ENCODE data around the gene MSLN. TPM values are rescaled to one million over a fixed set of nuclear protein-coding genes. Genes with fewer than 3 reads are reported as not detected.
"Not testable (repeated sequence)": the region's sequence is repeated elsewhere in the genome, so short reads cannot be mapped to it uniquely, and the experiment has no call there.

MSLN gene
- 0.77 and 0.81 TPM in 2 replicates for total RNA-seq (ENCODE audit: low replicate concordance)
- long read RNA-seq, partial matches to known transcripts: 0 of 1 reads
- long read RNA-seq, other reads (novel, unspliced or antisense): 0 of 1 reads

DNA sequence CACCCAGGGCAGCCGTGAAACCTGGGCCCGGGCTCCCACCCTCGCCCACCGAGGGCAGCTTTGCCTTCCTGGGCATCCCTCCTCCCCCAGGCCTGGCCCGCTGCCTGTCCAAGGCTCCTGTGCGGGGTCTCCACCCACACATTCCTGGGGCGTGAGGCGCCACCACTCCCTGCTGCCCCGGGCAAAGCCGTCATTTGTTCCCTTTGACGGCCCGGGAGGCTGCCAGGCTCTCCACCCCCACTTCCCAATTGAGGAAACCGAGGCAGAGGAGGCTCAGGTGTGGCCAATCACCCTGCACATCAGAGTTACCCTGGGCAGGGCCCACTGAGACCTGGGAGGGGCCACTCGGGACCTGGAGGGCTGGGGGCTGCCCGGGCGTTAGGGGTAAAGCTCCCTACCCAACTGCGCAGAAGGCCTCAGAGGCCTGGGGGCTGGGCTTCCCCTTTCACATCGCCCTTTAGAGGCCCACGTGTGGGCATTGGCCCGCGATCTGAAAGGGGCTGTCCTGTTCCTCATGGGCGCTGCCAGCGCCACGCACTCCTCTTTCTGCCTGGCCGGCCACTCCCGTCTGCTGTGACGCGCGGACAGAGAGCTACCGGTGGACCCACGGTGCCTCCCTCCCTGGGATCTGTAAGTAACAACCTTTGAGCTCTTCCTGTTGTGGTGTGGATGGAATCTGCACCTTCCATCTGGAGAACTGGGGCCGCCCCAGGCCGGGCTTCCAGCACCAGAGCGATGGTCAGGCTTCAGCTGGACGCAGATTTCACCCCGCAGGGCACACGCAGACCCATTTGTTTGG, at the start of gene MSLN:
MSLN (plus strand) TSS at position 190 of the 799 bp plus-strand sequence. CDS start 1,947 bp downstream, outside the sequence.
- Mint-ChIP-seq H3K4me3 (peak within 1 kb of the TSS; percentile 75), H3K27me3 (peaks cover 7% of the 10 kb centered on the region), H3K36me3 (no peaks in the 10 kb centered on the region), H3K4me1 (ENCODE audit: unreplicated experiment) (peaks cover 6% of the 10 kb centered on the region), H3K9me3 (no peaks in the 10 kb centered on the region), H3K27ac (peak within 1 kb of the TSS; percentile 95)
- DNase-seq (ENCODE audit: extremely low spot score, unreplicated experiment): peak; percentile 71
- TF ChIP-seq, protein P1, sequence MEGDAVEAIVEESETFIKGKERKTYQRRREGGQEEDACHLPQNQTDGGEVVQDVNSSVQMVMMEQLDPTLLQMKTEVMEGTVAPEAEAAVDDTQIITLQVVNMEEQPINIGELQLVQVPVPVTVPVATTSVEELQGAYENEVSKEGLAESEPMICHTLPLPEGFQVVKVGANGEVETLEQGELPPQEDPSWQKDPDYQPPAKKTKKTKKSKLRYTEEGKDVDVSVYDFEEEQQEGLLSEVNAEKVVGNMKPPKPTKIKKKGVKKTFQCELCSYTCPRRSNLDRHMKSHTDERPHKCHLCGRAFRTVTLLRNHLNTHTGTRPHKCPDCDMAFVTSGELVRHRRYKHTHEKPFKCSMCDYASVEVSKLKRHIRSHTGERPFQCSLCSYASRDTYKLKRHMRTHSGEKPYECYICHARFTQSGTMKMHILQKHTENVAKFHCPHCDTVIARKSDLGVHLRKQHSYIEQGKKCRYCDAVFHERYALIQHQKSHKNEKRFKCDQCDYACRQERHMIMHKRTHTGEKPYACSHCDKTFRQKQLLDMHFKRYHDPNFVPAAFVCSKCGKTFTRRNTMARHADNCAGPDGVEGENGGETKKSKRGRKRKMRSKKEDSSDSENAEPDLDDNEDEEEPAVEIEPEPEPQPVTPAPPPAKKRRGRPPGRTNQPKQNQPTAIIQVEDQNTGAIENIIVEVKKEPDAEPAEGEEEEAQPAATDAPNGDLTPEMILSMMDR (conservative IDR thresholded peaks at IDR 0.05): no peak

DNA sequence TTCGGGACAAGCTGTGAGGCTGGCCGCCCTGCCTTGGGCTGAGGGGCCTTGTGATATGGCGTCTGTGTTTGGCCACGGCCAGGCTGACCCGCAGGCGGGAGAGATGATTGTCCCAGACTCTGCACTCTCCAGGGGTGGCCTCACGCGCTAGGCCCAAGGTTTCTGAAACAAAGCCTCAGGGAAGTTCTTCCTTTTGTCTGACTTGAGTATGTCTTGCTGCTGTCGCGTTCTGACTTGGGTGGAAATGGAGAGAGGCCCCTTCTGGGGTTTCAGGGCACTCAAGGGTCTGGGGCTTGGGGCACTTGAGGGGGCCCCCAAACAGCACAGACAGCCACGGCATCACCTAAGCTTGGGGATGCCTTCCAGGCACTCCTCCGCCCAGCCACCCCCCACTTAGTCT, 49.5 kb upstream of the MSLN start:
- Mint-ChIP-seq H3K4me3 (no peak overlapping the region), H3K27ac (no peak overlapping the region), H3K9me3 (no peaks in the 10 kb centered on the region), H3K27me3 (peaks cover 53% of the 10 kb centered on the region), H3K36me3 (no peaks in the 10 kb centered on the region), H3K4me1 (ENCODE audit: unreplicated experiment) (peaks cover 4% of the 10 kb centered on the region)
- TF ChIP-seq, protein P1 (conservative IDR thresholded peaks at IDR 0.05): no peak
- no peak for DNase-seq (ENCODE audit: extremely low spot score, unreplicated experiment)

DNA sequence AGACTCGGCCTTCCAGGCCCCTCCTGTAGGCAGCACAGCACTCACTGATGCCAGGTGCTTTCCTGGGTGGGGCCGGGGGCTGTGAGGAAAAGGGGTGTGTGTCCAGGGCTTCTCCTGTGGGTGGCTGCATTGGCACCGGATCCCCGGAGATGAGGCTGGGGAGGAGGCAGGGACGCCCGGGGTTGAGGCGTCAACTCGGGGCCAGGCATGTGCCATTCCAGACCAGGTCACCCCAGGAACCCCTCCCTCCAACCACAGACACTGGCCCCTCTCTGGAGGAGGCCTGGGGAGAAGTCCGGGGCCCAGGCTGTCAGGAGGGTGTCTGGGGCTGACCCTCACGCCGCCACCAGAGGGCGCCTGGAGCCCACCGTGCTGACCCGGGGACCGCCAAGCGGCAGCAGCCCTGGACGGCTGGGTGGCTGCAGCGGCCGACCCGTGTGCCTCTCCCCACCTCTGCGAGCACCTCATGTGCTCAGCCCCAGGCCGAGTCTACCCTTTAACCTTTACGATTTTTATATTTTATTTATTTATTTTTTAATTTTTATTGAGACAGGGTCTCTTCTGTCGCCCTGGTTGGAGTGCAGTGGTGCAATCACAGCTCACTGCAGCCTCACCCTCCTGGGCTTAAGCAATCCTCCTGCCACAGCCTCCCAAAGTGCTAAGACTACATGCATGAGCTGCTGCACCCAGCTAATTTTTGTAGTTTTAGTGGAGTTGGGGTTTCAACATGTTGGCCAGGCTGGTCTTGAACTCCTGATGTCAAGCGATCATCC, 48.8 kb upstream of the MSLN start:
- H3K27me3 Mint-ChIP-seq: peaks cover 47% of the 10 kb centered on the region
- H3K27ac Mint-ChIP-seq: no peak overlapping the region
- no peak overlapping the region for H3K4me3 Mint-ChIP-seq
- DNase-seq (ENCODE audit: extremely low spot score, unreplicated experiment): peak; percentile 88
- H3K36me3 Mint-ChIP-seq: no peaks in the 10 kb centered on the region
- H3K4me1 Mint-ChIP-seq (ENCODE audit: unreplicated experiment): peaks cover 8% of the 10 kb centered on the region
- H3K9me3 Mint-ChIP-seq: no peaks in the 10 kb centered on the region
- TF ChIP-seq, protein P1 (conservative IDR thresholded peaks at IDR 0.05): peak; percentile 98

DNA sequence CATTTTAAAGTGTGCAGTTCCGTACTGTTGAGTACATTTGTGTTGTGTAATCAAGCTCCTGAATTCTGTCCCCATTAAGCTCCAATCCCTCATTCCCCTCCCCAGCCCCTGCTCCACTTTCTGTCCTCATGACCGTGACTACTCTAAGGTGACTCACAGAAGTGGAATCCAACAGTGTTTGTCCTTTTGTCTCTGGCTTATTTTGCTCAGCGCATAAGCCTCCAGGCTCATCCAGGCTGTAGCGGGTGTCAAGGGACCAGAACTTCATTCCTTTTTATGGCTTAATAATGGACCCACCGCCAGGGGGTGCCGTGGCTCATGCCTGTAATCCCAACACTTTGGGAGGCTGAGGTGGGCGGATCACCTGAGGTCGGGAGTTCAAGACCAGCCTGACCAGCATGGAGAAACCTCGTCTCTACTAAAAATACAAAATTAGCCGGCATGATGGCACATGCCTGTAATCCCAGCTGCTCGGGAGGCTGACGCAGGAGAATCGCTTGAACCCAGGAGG, 47.7 kb upstream of the MSLN start:
- H3K9me3 Mint-ChIP-seq; DNase-seq (ENCODE audit: extremely low spot score, unreplicated experiment); H3K36me3 Mint-ChIP-seq; H3K4me1 Mint-ChIP-seq (ENCODE audit: unreplicated experiment): not testable (repeated sequence)
- TF ChIP-seq, protein P1 (conservative IDR thresholded peaks at IDR 0.05): peak; percentile 69
- H3K4me3 Mint-ChIP-seq: peak overlapping the region; percentile 44
- H3K27ac Mint-ChIP-seq: peak overlapping the region; percentile 78
- peaks cover 38% of the 10 kb centered on the region for H3K27me3 Mint-ChIP-seq

DNA sequence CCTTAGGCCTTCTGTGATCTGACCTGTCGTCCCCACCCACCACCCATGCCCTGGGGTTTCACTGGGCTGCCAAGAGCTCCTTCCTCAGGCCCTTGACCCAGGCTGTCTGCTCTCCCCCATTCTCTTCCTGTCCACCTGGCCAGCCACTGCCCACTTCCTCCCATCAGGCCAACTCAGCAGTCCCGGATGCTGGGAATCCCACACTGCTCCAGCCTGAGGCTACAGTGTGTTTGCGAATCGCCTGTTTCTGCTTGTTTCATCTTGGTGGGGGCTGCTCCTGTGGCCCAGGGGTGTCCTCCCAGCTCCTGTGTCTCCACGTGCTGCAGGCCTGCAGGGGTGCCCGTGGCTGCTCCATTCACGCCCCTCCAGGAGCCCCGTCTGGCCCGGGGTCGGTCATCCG, 46.5 kb upstream of the MSLN start:
- no peak for DNase-seq (ENCODE audit: extremely low spot score, unreplicated experiment)
- Mint-ChIP-seq H3K4me3 (no peak overlapping the region), H3K27ac (no peak overlapping the region), H3K36me3 (no peaks in the 10 kb centered on the region), H3K9me3 (no peaks in the 10 kb centered on the region), H3K4me1 (ENCODE audit: unreplicated experiment) (peaks cover 13% of the 10 kb centered on the region), H3K27me3 (peaks cover 25% of the 10 kb centered on the region)
- TF ChIP-seq, protein P1 (conservative IDR thresholded peaks at IDR 0.05): no peak
